GM13977 (cell line): ENCODE data around the gene DNAJC1.

Source experiments
- DNase-seq: peaks from one replicate; pipeline ENCODE4 v3.0.0; 2012; ENCODE audit warnings: low spot score
- in situ Hi-C: fragments of 300-500 bp; cut with MboI; formaldehyde crosslinking; loops from one replicate; pipeline ENCODE4 v1.12.0; 2022; ENCODE audit warnings: low sequenced_read_pairs, low pct_unique_long_range_greater_than_20kb, mixed read lengths, inconsistent platforms; ENCODE audit not compliant: unreplicated experiment
- TF ChIP-seq, protein P1 (sequence below): IDR thresholded peaks from 2 replicates; pipeline ENCODE4 v1.5.1; 2012; ENCODE audit warnings: mild to moderate bottlenecking, control low read depth; ENCODE audit not compliant: insufficient read depth; ENCODE audit errors: extremely low read depth, missing control alignments

Gene DNAJC1

DNA sequence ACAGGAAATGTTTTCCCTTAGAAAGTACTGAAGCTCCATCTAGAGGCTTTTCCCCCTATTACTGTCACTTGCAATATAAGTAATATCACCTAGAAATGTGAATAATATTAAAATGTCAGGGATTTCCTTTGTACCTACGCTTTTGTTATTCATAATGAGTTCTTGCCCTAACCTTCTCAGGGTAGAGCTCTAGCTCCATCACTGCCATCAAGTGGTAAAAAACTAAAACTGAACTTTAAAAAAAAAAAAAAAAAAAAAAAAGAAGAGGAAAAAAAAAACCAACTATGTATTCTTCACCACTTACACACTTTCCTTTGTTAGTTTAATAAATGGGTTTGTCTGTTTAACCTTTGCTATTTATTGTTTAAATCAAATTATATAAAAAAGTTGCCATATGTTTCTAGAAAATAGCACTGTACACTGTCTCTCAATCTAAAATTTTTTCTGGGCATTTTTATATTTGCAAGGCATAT is 49.9 kb downstream of the DNAJC1 start:
- in situ Hi-C loops, result no loop called here
- TF ChIP-seq, protein P1, sequence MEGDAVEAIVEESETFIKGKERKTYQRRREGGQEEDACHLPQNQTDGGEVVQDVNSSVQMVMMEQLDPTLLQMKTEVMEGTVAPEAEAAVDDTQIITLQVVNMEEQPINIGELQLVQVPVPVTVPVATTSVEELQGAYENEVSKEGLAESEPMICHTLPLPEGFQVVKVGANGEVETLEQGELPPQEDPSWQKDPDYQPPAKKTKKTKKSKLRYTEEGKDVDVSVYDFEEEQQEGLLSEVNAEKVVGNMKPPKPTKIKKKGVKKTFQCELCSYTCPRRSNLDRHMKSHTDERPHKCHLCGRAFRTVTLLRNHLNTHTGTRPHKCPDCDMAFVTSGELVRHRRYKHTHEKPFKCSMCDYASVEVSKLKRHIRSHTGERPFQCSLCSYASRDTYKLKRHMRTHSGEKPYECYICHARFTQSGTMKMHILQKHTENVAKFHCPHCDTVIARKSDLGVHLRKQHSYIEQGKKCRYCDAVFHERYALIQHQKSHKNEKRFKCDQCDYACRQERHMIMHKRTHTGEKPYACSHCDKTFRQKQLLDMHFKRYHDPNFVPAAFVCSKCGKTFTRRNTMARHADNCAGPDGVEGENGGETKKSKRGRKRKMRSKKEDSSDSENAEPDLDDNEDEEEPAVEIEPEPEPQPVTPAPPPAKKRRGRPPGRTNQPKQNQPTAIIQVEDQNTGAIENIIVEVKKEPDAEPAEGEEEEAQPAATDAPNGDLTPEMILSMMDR, result peak; percentile 25
- peak; percentile 45 for DNase-seq

DNA sequence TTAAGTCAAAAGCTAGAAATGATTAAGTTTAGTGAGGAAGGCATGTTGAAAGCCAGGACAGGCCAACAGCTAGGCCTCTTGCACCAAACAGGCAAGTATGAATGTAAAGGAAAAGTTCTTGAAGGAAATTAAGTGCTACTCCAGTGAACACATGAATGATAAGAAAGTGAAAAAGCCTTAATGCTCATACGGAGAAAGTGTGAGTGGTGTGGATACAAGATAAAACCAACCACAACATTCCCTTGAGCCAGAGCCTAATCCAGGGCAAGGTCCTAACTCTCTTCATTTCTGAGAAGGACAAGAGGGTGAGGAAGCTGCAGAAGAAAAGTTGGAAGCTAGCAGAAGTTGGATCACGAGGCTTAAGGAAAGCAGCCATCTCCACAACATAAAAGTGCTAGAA is 53.0 kb downstream of the DNAJC1 start:
- TF ChIP-seq, protein P1, result no peak
- DNase-seq, result no peak
- in situ Hi-C loops, result no loop called here

DNA sequence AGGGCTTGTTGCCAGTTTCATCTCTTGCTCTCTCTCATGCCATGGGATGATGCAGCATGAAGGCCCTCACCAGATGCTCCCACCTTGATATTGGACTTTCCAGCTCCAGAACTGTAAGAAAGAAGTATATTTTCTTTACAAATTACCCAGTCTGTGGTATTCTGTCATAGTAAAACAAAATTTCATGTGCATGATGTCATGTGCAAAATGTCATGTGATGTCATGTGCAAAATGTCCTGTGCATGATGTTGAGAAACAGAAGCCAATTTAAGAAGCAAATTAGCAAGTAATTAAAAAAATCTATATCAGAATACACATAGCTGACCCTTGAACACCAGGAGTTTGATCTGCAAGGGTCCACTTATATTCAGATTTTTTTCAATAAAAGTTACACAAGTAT is 56.6 kb downstream of the DNAJC1 start:
- TF ChIP-seq, protein P1, result no peak
- no peak for DNase-seq
- in situ Hi-C loops, result loop anchor here (25.0 kb wide), 1 partner anchor 660 kb away; no protein-coding TSS in a partner anchor

DNA sequence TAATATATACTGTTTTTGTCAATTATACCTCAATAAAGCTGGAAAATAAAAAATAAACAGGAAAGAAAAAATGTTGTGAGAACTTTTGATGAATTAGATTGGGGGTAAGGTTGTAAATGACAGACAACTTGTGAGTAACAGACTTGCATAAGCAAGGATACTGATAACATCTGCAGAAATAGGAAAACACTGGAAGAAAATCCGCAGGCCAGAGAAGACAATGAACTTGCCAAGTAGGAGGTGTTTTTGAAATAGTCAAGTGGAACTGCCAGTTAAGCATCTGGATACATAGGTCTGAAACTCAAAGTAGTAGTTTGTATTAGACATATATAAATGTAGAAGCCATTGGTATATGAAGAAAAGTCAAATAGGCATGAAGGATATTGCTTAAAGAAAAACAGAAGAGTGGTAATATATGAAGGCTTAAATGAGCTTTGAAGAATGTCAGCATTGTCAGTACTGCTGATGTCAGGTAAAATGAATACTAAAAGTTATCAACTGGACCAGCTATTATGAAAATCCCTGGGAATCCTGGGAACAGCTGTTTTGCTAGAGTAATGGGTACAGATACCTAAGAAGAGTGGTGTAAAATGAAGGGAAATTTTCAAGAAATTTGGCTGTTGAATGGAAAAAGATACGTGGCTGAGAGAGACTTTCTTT is 58.7 kb downstream of the DNAJC1 start:
- in situ Hi-C loops, result loop anchor here (25.0 kb wide), 1 partner anchor 658 kb away; no protein-coding TSS in a partner anchor
- TF ChIP-seq, protein P1, result no peak
- no peak for DNase-seq

DNA sequence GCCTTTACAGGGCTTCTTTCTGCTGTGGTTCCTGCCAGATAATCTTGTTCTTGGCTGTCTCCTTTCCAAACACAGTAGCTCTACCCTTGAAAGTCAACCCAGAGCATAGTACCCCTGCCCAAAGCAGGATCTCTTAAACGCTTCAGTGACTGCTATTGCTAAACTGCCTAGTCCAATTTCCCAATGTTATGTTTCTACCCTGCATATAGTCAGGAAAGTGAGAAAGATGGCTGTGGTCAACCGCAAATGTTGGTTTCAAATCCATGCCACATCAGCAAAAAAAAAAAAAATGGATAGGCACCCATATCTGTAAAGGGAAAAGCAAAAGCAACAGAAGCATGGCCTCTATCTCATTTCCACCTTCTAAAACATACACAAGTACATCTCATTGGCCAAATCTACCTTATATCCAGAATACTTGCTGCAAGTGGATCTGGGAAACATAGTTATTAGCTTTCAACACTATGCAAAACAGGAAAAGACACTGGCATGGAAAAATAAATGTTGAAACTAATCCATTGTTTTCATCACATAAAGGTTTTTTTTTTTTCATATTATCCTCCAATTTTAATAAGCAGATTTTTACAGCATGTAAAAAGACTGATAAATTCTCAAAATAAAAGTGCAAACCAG is 59.8 kb downstream of the DNAJC1 start:
- in situ Hi-C loops, result loop anchor here (25.0 kb wide), 1 partner anchor 656 kb away; no protein-coding TSS in a partner anchor
- TF ChIP-seq, protein P1, result no peak
- DNase-seq, result no peak

DNA sequence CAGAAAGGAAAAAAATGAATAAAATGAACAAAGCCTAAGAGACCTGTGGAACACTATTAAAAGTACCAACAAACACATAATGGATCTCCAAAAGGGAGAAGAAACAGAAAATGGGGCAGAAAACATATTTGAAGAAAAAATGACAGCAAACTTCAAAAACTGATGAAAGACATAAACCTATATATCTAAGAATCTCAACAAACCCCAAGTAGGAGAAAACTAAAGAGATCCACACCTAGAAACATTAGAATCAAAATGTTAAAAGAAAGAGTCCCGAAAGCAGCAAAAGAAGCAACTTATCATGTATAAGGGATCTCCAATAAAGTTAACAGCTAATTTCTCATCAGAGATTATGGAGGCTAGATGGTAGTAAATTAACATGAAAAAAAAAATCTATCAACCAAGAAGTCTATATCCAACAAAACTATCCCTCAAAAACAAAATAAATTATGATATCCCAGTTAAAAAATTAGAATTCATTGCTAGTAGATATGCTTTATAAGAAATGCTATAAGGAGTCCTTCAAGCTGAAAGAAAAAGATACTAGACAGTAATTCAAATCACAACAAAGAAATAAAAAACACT is 68.0 kb downstream of the DNAJC1 start:
- in situ Hi-C loops, result loop anchor here (25.0 kb wide), 1 partner anchor 648 kb away; no protein-coding TSS in a partner anchor
- no peak for DNase-seq
- TF ChIP-seq, protein P1, result no peak
